Measurements from ENCODE around the gene PPP1R16B.

The PPP1R16B gene

DNA sequence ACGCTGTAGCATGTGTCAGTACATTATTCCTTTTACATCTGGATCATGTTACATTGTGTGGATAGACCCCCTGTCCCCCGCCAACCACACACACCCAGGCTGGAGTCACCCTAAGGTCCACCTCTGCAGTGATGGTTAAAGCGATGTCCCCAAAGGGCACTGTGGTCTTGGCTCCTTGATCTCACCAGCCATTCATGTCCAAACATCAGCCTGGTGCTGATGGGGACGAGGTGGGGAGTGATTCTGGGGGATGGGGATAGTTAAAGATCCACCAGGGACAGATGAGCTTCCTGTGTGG, 61.5 kb downstream of the PPP1R16B start:
- no peak for TF ChIP-seq EZH2phosphoT487 (IDR thresholded peaks at IDR 0.05; ENCODE audit: low read depth)
- TF ChIP-seq, protein P1, sequence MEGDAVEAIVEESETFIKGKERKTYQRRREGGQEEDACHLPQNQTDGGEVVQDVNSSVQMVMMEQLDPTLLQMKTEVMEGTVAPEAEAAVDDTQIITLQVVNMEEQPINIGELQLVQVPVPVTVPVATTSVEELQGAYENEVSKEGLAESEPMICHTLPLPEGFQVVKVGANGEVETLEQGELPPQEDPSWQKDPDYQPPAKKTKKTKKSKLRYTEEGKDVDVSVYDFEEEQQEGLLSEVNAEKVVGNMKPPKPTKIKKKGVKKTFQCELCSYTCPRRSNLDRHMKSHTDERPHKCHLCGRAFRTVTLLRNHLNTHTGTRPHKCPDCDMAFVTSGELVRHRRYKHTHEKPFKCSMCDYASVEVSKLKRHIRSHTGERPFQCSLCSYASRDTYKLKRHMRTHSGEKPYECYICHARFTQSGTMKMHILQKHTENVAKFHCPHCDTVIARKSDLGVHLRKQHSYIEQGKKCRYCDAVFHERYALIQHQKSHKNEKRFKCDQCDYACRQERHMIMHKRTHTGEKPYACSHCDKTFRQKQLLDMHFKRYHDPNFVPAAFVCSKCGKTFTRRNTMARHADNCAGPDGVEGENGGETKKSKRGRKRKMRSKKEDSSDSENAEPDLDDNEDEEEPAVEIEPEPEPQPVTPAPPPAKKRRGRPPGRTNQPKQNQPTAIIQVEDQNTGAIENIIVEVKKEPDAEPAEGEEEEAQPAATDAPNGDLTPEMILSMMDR (IDR thresholded peaks at IDR 0.05; ENCODE audit: low read depth, low read length), result no peak
- H3K27me3 ChIP-seq (ENCODE audit: low read depth, low read length), result no peaks in the 10 kb centered on the region
- no peaks in the 10 kb centered on the region for H4K20me1 ChIP-seq (ENCODE audit: insufficient read depth, low read length)
- no peaks in the 10 kb centered on the region for H3K9me3 ChIP-seq (ENCODE audit: insufficient read depth, low read length)
- no peak overlapping the region for H3K9ac ChIP-seq (ENCODE audit: low read length)
- H3K4me3 ChIP-seq (ENCODE audit: low read length), result no peak overlapping the region
- H3K36me3 ChIP-seq (replicated peaks; ENCODE audit: low read depth, low read length), result peaks cover 43% of the 10 kb centered on the region
- H3K79me2 ChIP-seq (ENCODE audit: low read length), result peaks cover 99% of the 10 kb centered on the region
- H3K4me2 ChIP-seq (ENCODE audit: low read length), result no peak overlapping the region
- H3K27ac ChIP-seq (ENCODE audit: low read length), result peak overlapping the region; percentile 47
- H3K4me1 ChIP-seq (ENCODE audit: low read length), result peaks cover 84% of the 10 kb centered on the region
- H2AFZ ChIP-seq (ENCODE audit: low read depth, low read length), result no peak overlapping the region

DNA sequence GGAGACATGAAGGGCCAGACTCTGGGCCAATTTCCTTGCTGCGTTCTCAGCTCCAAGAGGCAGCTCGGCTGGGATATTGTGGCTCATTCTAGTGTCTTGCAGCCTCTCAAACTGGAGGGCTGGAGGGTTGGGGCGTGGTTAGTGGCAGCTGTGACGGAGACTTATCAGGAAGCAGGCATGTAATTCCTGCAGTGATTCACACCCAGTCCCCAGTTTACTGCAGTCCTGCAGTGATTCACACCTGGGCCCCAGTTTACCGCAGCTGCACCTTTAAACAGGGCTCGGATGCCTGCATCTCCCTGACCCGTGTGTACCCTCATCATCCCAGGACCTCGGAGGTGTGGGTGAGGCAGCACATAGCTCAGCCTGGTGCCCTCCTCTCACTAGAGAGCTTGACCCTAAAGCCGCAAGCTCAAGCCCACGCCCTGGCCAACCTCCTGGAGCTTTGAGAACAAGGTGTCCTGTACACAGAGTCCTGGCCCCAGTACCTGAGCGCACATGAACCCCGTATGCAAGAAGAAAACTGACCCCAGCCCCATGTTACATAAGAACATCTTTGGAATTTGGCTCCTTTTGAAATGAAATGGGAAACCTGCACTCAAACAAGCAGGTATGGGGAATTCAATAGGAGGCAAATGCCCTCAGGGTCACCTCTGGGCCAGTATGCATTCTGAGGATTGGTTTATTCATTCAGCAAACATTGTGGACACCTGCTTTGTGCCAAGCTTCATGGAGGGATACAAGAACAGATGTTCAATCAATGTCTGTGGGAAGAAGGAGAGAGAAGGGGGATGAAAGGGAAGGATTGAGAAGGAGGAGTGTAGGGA, 65.4 kb downstream of the PPP1R16B start:
- Histone ChIP-seq H3K4me2 (ENCODE audit: low read length) (peak overlapping the region; percentile 44), H2AFZ (ENCODE audit: low read depth, low read length) (no peak overlapping the region), H3K4me3 (ENCODE audit: low read length) (peak overlapping the region; percentile 17; the same call in 1 of the 2 replicates), H3K27ac (ENCODE audit: low read length) (peak overlapping the region; percentile 93), H3K27me3 (ENCODE audit: low read depth, low read length) (no peaks in the 10 kb centered on the region), H3K9ac (ENCODE audit: low read length) (peak overlapping the region; percentile 89), H4K20me1 (ENCODE audit: insufficient read depth, low read length) (no peaks in the 10 kb centered on the region), H3K4me1 (ENCODE audit: low read length) (peaks cover 87% of the 10 kb centered on the region), H3K36me3 (replicated peaks; ENCODE audit: low read depth, low read length) (peaks cover 37% of the 10 kb centered on the region), H3K79me2 (ENCODE audit: low read length) (peaks cover 92% of the 10 kb centered on the region), H3K9me3 (ENCODE audit: insufficient read depth, low read length) (no peaks in the 10 kb centered on the region)
- TF ChIP-seq EZH2phosphoT487 (IDR thresholded peaks at IDR 0.05; ENCODE audit: low read depth), result no peak
- TF ChIP-seq, protein P1 (IDR thresholded peaks at IDR 0.05; ENCODE audit: low read depth, low read length), result no peak

DNA sequence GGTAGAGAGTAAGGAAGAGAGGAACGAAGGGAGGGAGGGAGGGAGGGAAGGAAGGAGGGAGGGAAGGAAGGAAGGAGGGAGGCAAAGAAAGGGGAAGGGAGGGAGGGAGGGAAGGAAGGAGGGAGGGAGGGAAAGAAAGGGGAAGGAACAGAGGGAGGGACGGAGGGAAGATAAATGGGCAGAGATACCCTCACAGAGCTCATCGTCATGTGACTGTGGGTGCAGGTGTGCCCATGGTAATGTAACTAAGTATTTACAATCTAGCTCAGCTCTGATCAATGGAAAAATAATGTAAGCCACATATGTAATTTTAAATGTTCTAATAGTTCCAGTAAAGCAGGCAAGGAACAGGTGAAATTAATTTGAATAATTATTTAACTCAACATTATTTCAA, 66.1 kb downstream of the PPP1R16B start:
- Histone ChIP-seq H3K27ac (ENCODE audit: low read length) (peak overlapping the region; percentile 93), H3K9ac (ENCODE audit: low read length) (peak overlapping the region; percentile 89), H4K20me1 (ENCODE audit: insufficient read depth, low read length) (no peaks in the 10 kb centered on the region), H2AFZ (ENCODE audit: low read depth, low read length) (no peak overlapping the region), H3K4me3 (ENCODE audit: low read length) (no peak overlapping the region; the same call in 1 of the 2 replicates), H3K9me3 (ENCODE audit: insufficient read depth, low read length) (no peaks in the 10 kb centered on the region), H3K79me2 (ENCODE audit: low read length) (peaks cover 92% of the 10 kb centered on the region), H3K36me3 (replicated peaks; ENCODE audit: low read depth, low read length) (peaks cover 33% of the 10 kb centered on the region), H3K4me1 (ENCODE audit: low read length) (peaks cover 87% of the 10 kb centered on the region), H3K27me3 (ENCODE audit: low read depth, low read length) (no peaks in the 10 kb centered on the region), H3K4me2 (ENCODE audit: low read length) (peak overlapping the region; percentile 68; the same call in 1 of the 2 replicates)
- TF ChIP-seq, protein P1 (IDR thresholded peaks at IDR 0.05; ENCODE audit: low read depth, low read length), result no peak
- TF ChIP-seq EZH2phosphoT487 (IDR thresholded peaks at IDR 0.05; ENCODE audit: low read depth), result no peak

DNA sequence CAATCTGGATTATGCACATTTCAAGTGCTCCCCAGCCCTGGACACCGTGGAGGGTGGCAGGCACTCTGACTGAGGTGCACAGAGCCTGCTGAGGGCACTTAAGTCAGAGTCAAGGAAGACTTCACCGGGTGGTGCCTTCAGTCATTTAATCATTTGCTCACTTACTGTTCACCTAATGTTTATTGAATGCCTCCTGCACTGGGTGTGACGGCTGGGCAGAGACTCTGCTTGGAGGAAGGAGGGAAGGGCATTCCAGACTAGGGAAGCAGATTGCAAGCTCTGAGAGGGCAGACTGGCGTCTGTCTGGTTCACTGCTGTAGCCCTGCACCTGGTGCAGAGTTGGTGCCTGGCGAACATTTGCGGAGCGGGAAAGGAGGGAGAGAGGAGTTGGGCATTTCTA, 66.5 kb downstream of the PPP1R16B start:
- Histone ChIP-seq H3K4me1 (ENCODE audit: low read length) (peaks cover 87% of the 10 kb centered on the region), H3K79me2 (ENCODE audit: low read length) (peaks cover 92% of the 10 kb centered on the region), H3K4me3 (ENCODE audit: low read length) (peak overlapping the region; percentile 53), H3K27me3 (ENCODE audit: low read depth, low read length) (no peaks in the 10 kb centered on the region), H3K9me3 (ENCODE audit: insufficient read depth, low read length) (no peaks in the 10 kb centered on the region), H2AFZ (ENCODE audit: low read depth, low read length) (no peak overlapping the region), H3K9ac (ENCODE audit: low read length) (peak overlapping the region; percentile 89), H3K36me3 (replicated peaks; ENCODE audit: low read depth, low read length) (peaks cover 32% of the 10 kb centered on the region), H3K4me2 (ENCODE audit: low read length) (peak overlapping the region; percentile 68), H4K20me1 (ENCODE audit: insufficient read depth, low read length) (no peaks in the 10 kb centered on the region), H3K27ac (ENCODE audit: low read length) (peak overlapping the region; percentile 93)
- TF ChIP-seq, protein P1 (IDR thresholded peaks at IDR 0.05; ENCODE audit: low read depth, low read length), result no peak
- no peak for TF ChIP-seq EZH2phosphoT487 (IDR thresholded peaks at IDR 0.05; ENCODE audit: low read depth)
